ENCODE measurements around the gene PLCXD1. TPM values are rescaled to one million over a fixed set of nuclear protein-coding genes. Genes with fewer than 3 reads are reported as not detected.

Gene PLCXD1
- polyA plus RNA-seq, 1 donor from 2014 or later, result 30.1 TPM

DNA sequence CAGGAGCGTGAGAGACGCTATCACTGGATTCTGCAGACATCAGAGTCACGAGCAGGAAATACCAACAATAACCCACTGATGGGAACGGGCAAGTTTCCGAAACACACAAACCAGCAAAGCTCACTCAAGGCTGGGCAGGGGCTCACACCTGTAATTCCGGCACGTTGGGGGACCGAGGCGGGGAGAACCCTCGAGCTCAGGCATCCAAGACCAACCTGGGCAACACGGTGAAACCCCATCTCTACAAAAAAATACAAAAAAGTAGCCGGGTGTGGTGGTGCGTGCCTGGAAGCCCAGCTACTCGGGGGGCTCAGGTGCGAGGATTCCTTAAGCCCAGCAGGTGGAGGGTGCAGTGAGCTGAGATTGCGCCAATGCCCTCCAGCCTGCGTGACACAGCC is 54.6 kb downstream of the PLCXD1 start:
- H3K9ac ChIP-seq (ENCODE audit: low read length), result no peak overlapping the region
- H3K27me3 ChIP-seq (ENCODE audit: insufficient read depth, low read depth, low read length), result no peaks in the 10 kb centered on the region
- no peaks in the 10 kb centered on the region for H3F3A ChIP-seq (ENCODE audit: insufficient read depth, low read length, poor library complexity, severe bottlenecking)
- no peak overlapping the region for H2AFZ ChIP-seq (ENCODE audit: low read depth, low read length)
- H3K79me2 ChIP-seq (replicated peaks; ENCODE audit: insufficient read depth, low read length), result no peaks in the 10 kb centered on the region
- TF ChIP-seq TAF1 (IDR thresholded peaks at IDR 0.05; ENCODE audit: low read depth), result no peak
- TF ChIP-seq, protein P1, sequence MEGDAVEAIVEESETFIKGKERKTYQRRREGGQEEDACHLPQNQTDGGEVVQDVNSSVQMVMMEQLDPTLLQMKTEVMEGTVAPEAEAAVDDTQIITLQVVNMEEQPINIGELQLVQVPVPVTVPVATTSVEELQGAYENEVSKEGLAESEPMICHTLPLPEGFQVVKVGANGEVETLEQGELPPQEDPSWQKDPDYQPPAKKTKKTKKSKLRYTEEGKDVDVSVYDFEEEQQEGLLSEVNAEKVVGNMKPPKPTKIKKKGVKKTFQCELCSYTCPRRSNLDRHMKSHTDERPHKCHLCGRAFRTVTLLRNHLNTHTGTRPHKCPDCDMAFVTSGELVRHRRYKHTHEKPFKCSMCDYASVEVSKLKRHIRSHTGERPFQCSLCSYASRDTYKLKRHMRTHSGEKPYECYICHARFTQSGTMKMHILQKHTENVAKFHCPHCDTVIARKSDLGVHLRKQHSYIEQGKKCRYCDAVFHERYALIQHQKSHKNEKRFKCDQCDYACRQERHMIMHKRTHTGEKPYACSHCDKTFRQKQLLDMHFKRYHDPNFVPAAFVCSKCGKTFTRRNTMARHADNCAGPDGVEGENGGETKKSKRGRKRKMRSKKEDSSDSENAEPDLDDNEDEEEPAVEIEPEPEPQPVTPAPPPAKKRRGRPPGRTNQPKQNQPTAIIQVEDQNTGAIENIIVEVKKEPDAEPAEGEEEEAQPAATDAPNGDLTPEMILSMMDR (IDR thresholded peaks at IDR 0.05; ENCODE audit: poor library complexity, severe bottlenecking), result no peak
- no peak for TF ChIP-seq EP300 (conservative IDR thresholded peaks at IDR 0.05; ENCODE audit: poor library complexity, severe bottlenecking)
- TF ChIP-seq EZH2 (IDR thresholded peaks at IDR 0.05; ENCODE audit: borderline replicate concordance, insufficient read depth, low read length, poor library complexity, severe bottlenecking), result no peak
- no peak for TF ChIP-seq SMC3 (conservative IDR thresholded peaks at IDR 0.05; ENCODE audit: poor library complexity)
- TF ChIP-seq REST (IDR thresholded peaks at IDR 0.05; ENCODE audit: borderline replicate concordance), result no peak
- TF ChIP-seq MXI1 (conservative IDR thresholded peaks at IDR 0.05; ENCODE audit: poor library complexity, severe bottlenecking), result no peak
- TF ChIP-seq RAD21 (conservative IDR thresholded peaks at IDR 0.05), result no peak
- TF ChIP-seq POLR2AphosphoS5 (IDR thresholded peaks at IDR 0.05), result no peak
- H3K4me3 ChIP-seq (ENCODE audit: low read length), result no peak overlapping the region
- no peaks in the 10 kb centered on the region for H3K9me3 ChIP-seq (ENCODE audit: low read length)
- H3K4me2 ChIP-seq (ENCODE audit: low read length), result no peak overlapping the region
- no peak overlapping the region for H3K27ac ChIP-seq (ENCODE audit: low read length)
- H3K36me3 ChIP-seq (ENCODE audit: insufficient read depth, low read length), result no peaks in the 10 kb centered on the region
- no peaks in the 10 kb centered on the region for H3K9me2 ChIP-seq (ENCODE audit: insufficient read depth, low read length)
- no peaks in the 10 kb centered on the region for H4K20me1 ChIP-seq (ENCODE audit: insufficient read depth)

- Histone ChIP-seq H2AFZ (ENCODE audit: low read depth, low read length) (no peak overlapping the region), H3K9ac (ENCODE audit: low read length) (no peak overlapping the region), H3K27me3 (ENCODE audit: insufficient read depth, low read depth, low read length) (no peaks in the 10 kb centered on the region), H3K4me2 (ENCODE audit: low read length) (no peak overlapping the region), H3F3A (ENCODE audit: insufficient read depth, low read length, poor library complexity, severe bottlenecking) (no peaks in the 10 kb centered on the region), H3K9me2 (ENCODE audit: insufficient read depth, low read length) (no peaks in the 10 kb centered on the region), H3K4me3 (ENCODE audit: low read length) (no peak overlapping the region), H4K20me1 (ENCODE audit: insufficient read depth) (no peaks in the 10 kb centered on the region), H3K36me3 (ENCODE audit: insufficient read depth, low read length) (no peaks in the 10 kb centered on the region), H3K9me3 (ENCODE audit: low read length) (no peaks in the 10 kb centered on the region), H3K79me2 (replicated peaks; ENCODE audit: insufficient read depth, low read length) (no peaks in the 10 kb centered on the region), H3K27ac (ENCODE audit: low read length) (no peak overlapping the region)
- TF ChIP-seq TAF1 (IDR thresholded peaks at IDR 0.05; ENCODE audit: low read depth) (no peak), EZH2 (IDR thresholded peaks at IDR 0.05; ENCODE audit: borderline replicate concordance, insufficient read depth, low read length, poor library complexity, severe bottlenecking) (no peak), MXI1 (conservative IDR thresholded peaks at IDR 0.05; ENCODE audit: poor library complexity, severe bottlenecking) (no peak), REST (IDR thresholded peaks at IDR 0.05; ENCODE audit: borderline replicate concordance) (no peak), SMC3 (conservative IDR thresholded peaks at IDR 0.05; ENCODE audit: poor library complexity) (no peak), POLR2AphosphoS5 (IDR thresholded peaks at IDR 0.05) (no peak), RAD21 (conservative IDR thresholded peaks at IDR 0.05) (no peak), EP300 (conservative IDR thresholded peaks at IDR 0.05; ENCODE audit: poor library complexity, severe bottlenecking) (no peak)
- TF ChIP-seq, protein P1 (IDR thresholded peaks at IDR 0.05; ENCODE audit: poor library complexity, severe bottlenecking), result no peak
These were observed 55.0 kb downstream of the PLCXD1 start for GRCh38 chrX:336227-336626.

Measured in neural cell (in vitro differentiated cells).